RWPE2 (cell line): ENCODE results near the gene IL31.

Experiments
- ATAC-seq: fragments of 200-7000 bp; cut with Tn5 transposase; 3 replicates; pipeline ENCODE4 v1.9.1; 2021; ENCODE audit warnings: low read depth
- DNase-seq: peaks from one replicate; pipeline ENCODE4 v3.0.0-alpha.2; 2020; ENCODE audit warnings: low spot score
- H3K27ac ChIP-seq: fragments of 450-650 bp; 2 replicates; pipeline ENCODE4 v1.5.1; 2017; ENCODE audit warnings: mild to moderate bottlenecking; ENCODE audit not compliant: poor library complexity, severe bottlenecking
- H3K27me3 ChIP-seq: fragments of 250-450 bp; sonication (Bioruptor Pico); 2 replicates; pipeline ENCODE4 v1.5.1; 2021; ENCODE audit warnings: mild to moderate bottlenecking, moderate library complexity; ENCODE audit not compliant: insufficient read depth, poor library complexity, severe bottlenecking
- H3K36me3 ChIP-seq: fragments of 250-450 bp; sonication (Bioruptor Pico); 2 replicates; pipeline ENCODE4 v1.5.1; 2020; ENCODE audit warnings: low read depth, mild to moderate bottlenecking, moderate library complexity
- H3K4me1 ChIP-seq: fragments of 250-450 bp; sonication (Bioruptor Pico); 2 replicates; pipeline ENCODE4 v1.5.1; 2021; ENCODE audit warnings: mild to moderate bottlenecking, moderate library complexity; ENCODE audit not compliant: insufficient read depth, poor library complexity, severe bottlenecking
- H3K4me3 ChIP-seq: fragments of 250-450 bp; sonication (Bioruptor Pico); 2 replicates; pipeline ENCODE4 v1.5.1; 2021; ENCODE audit warnings: mild to moderate bottlenecking, moderate library complexity; ENCODE audit not compliant: severe bottlenecking
- H3K9me3 ChIP-seq: fragments of 250-450 bp; sonication (Bioruptor Pico); 2 replicates; pipeline ENCODE4 v1.5.1; 2021; ENCODE audit warnings: mild to moderate bottlenecking, moderate library complexity; ENCODE audit not compliant: severe bottlenecking
- TF ChIP-seq, protein P1 (sequence below): fragments of 450-650 bp; IDR thresholded peaks from one replicate; pipeline ENCODE4 v1.5.1; 2017; ENCODE audit warnings: mild to moderate bottlenecking, moderate library complexity; ENCODE audit not compliant: poor library complexity, severe bottlenecking

The IL31 gene

GRCh38 chr12:122192441-122192840 lies 18.4 kb upstream of the IL31 start:
- peaks cover 2% of the 10 kb centered on the region for H3K9me3 ChIP-seq
- TF ChIP-seq, protein P1, sequence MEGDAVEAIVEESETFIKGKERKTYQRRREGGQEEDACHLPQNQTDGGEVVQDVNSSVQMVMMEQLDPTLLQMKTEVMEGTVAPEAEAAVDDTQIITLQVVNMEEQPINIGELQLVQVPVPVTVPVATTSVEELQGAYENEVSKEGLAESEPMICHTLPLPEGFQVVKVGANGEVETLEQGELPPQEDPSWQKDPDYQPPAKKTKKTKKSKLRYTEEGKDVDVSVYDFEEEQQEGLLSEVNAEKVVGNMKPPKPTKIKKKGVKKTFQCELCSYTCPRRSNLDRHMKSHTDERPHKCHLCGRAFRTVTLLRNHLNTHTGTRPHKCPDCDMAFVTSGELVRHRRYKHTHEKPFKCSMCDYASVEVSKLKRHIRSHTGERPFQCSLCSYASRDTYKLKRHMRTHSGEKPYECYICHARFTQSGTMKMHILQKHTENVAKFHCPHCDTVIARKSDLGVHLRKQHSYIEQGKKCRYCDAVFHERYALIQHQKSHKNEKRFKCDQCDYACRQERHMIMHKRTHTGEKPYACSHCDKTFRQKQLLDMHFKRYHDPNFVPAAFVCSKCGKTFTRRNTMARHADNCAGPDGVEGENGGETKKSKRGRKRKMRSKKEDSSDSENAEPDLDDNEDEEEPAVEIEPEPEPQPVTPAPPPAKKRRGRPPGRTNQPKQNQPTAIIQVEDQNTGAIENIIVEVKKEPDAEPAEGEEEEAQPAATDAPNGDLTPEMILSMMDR = no peak
- H3K36me3 ChIP-seq = no peaks in the 10 kb centered on the region
- no peak overlapping the region for H3K27ac ChIP-seq
- no peaks in the 10 kb centered on the region for H3K27me3 ChIP-seq
- H3K4me3 ChIP-seq = no peak overlapping the region
- ATAC-seq (no peak), DNase-seq (no peak)
- peaks cover 1% of the 10 kb centered on the region for H3K4me1 ChIP-seq

DNA sequence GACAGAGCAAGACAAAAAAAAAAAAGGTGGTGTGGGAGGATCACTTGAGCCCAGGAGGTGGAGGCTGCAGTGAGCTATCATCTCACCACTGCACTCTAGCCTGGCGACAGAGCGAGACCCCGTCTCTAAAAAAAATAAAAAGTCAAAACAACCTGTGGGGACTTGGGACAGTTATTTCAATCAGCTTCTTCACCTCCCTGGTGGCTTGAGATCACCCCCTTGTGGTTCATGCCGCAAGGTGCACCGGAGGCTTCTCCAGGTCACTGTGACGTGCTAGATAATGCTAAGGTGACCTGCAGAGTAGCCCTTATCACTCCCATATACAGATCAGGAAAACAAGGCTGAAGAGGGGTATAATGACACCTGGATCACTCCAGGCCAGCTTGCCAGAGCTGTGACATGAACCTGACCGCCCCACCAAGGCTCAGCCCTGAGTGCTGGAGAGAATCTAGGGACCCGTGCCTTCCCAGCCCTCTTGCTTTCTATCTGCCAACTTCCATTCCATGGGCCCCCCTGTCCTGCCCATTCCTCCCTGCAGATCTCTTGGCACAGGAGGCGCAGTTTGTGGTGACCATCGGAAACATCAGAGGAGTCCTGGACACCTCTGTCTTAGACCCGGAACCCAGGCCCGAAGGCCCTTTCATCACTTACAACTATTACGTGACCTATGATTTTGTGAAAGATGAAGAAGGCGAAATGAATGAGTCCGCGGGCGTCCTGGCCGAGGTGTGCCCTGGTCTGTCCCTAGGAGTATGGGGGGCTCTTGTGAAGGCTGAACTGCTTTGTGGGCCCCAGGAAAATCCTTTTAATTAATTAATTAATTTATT lies 17.0 kb upstream of the IL31 start:
- DNase-seq = no peak
- Histone ChIP-seq H3K27me3 (no peaks in the 10 kb centered on the region), H3K4me3 (no peak overlapping the region), H3K9me3 (peaks cover 2% of the 10 kb centered on the region), H3K27ac (no peak overlapping the region), H3K4me1 (no peaks in the 10 kb centered on the region), H3K36me3 (no peaks in the 10 kb centered on the region)
- peak; percentile 81 for ATAC-seq
- TF ChIP-seq, protein P1 = peak; percentile 83

DNA sequence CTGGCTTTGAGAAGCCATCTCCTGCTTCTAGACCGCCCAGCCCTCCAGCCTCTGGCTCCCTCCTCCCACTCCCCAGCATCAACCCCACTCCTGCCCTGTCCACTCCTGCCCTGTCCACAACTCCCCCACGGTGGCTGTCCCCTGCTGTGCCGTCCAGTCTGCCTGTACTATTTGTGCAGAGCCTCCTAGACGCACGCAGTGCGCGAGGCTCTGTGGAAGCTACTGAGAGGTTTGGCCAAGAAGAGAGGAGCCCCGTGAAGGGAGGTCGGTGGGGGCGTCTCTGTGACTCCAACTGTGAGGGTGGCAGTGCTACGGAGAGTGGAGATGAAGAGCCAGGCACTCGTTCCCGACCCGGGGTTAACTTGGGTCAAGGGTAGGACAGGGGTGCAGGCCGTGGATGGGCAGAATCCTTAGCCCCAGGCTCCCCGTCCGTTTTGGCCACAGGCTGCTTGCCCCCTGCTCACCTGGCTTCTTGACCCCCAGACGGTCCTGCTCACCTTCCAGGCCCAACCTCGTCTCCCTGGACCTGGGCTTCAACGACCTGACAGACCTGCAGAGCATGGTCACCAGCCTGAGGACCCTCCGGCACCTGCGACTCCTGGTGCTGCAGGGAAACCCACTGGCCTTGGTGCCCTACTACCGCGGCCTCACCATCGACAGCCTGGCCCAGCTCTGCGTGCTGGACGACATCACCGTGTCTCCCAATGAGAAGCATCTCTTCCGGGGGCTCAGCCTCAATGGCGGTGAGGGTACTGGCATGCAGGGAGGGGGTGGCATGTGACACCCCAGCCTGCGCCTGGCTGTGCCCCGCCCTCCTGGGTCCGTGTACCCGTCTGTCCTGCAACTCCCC lies 15.8 kb upstream of the IL31 start:
- Histone ChIP-seq H3K4me1 (no peaks in the 10 kb centered on the region), H3K27me3 (no peaks in the 10 kb centered on the region), H3K27ac (no peak overlapping the region), H3K4me3 (no peak overlapping the region), H3K36me3 (no peaks in the 10 kb centered on the region), H3K9me3 (no peaks in the 10 kb centered on the region)
- ATAC-seq = no peak
- DNase-seq = no peak
- TF ChIP-seq, protein P1 = no peak

- no peak overlapping the region for H3K27ac ChIP-seq
- H3K27me3 ChIP-seq = no peaks in the 10 kb centered on the region
- no peaks in the 10 kb centered on the region for H3K4me1 ChIP-seq
- TF ChIP-seq, protein P1 = no peak
- H3K9me3 ChIP-seq = no peaks in the 10 kb centered on the region
- no peak for ATAC-seq
- H3K4me3 ChIP-seq = no peak overlapping the region
- H3K36me3 ChIP-seq = no peaks in the 10 kb centered on the region
- DNase-seq = no peak
Measured at GRCh38 chr12:122187466-122187865, 13.4 kb upstream of the IL31 start.
